H9 (cell line): Measurements from ENCODE around the gene MOG. TPM values are rescaled to one million over a fixed set of nuclear protein-coding genes. Genes with fewer than 3 reads are reported as not detected.

Source experiments
- DNase-seq: peaks from one replicate; pipeline ENCODE4 v3.0.0-alpha.2; 2017
- H2AFZ ChIP-seq: one replicate; pipeline ENCODE4 v1.6.1; 2013; ENCODE audit warnings: mild to moderate bottlenecking, low read length, control low read depth, moderate library complexity
- H2AK5ac ChIP-seq: 2 replicates; pipeline ENCODE4 v1.6.1; 2013; ENCODE audit warnings: low read length, control low read depth, mixed read lengths; ENCODE audit not compliant: insufficient read length
- H2BK120ac ChIP-seq: one replicate; pipeline ENCODE4 v1.6.1; 2013; ENCODE audit warnings: low read depth, mild to moderate bottlenecking, low read length, control low read depth, inconsistent platforms; ENCODE audit not compliant: poor library complexity, severe bottlenecking
- H2BK12ac ChIP-seq: 2 replicates; pipeline ENCODE4 v1.6.1; 2013; ENCODE audit warnings: low read length, control low read depth, mixed read lengths, low read depth; ENCODE audit not compliant: insufficient read length
- H2BK15ac ChIP-seq: 2 replicates; pipeline ENCODE4 v1.6.1; 2013; ENCODE audit warnings: low read depth, low read length, control low read depth
- H2BK20ac ChIP-seq: one replicate; pipeline ENCODE4 v1.6.1; 2013; ENCODE audit warnings: low read depth, mild to moderate bottlenecking, low read length, control low read depth, inconsistent platforms; ENCODE audit not compliant: poor library complexity, severe bottlenecking
- H2BK5ac ChIP-seq: 2 replicates; pipeline ENCODE4 v1.6.1; 2013; ENCODE audit warnings: low read length, control low read depth, mixed read lengths; ENCODE audit not compliant: insufficient read length
- H3K14ac ChIP-seq: 2 replicates; pipeline ENCODE4 v1.6.1; 2013; ENCODE audit warnings: low read length, control low read depth; ENCODE audit not compliant: insufficient read depth
- H3K18ac ChIP-seq: 2 replicates; pipeline ENCODE4 v1.6.1; 2013; ENCODE audit warnings: low read depth, mild to moderate bottlenecking, mixed read lengths, low read length, control low read depth; ENCODE audit not compliant: insufficient read length
- H3K23ac ChIP-seq: 2 replicates; pipeline ENCODE4 v1.6.1; 2013; ENCODE audit warnings: low read length, control low read depth, mixed read lengths, low read depth; ENCODE audit not compliant: insufficient read length
- H3K23me2 ChIP-seq: 2 replicates; pipeline ENCODE4 v1.6.1; 2013; ENCODE audit warnings: low read depth, mild to moderate bottlenecking, mixed read lengths, low read length, control low read depth; ENCODE audit not compliant: insufficient read length, poor library complexity, severe bottlenecking
- H3K27ac ChIP-seq: 2 replicates; pipeline ENCODE4 v1.5.1; 2013; ENCODE audit warnings: low read length, control low read depth, mixed read lengths, low read depth; ENCODE audit not compliant: insufficient read length
- H3K27me3 ChIP-seq: 2 replicates; pipeline ENCODE4 v1.6.1; 2013; ENCODE audit warnings: low read length, control low read depth, inconsistent platforms; ENCODE audit not compliant: insufficient read depth
- H3K4ac ChIP-seq: 2 replicates; pipeline ENCODE4 v1.6.1; 2013; ENCODE audit warnings: low read depth, mild to moderate bottlenecking, control low read depth, inconsistent platforms, low read length, moderate library complexity
- H3K4me1 ChIP-seq: 2 replicates; pipeline ENCODE4 v1.6.1; 2013; ENCODE audit warnings: low read length, control low read depth, inconsistent platforms; ENCODE audit not compliant: insufficient read depth
- H3K4me2 ChIP-seq: 2 replicates; pipeline ENCODE4 v1.6.1; 2013; ENCODE audit warnings: low read length, control low read depth, mixed read lengths; ENCODE audit not compliant: insufficient read length, insufficient read depth
- H3K56ac ChIP-seq: 2 replicates; pipeline ENCODE4 v1.6.1; 2013; ENCODE audit warnings: low read depth, mild to moderate bottlenecking, mixed read lengths, low read length, control low read depth; ENCODE audit not compliant: insufficient read length
- H3K79me1 ChIP-seq: 2 replicates; pipeline ENCODE4 v1.6.1; 2013; ENCODE audit warnings: low read depth, mild to moderate bottlenecking, moderate library complexity, low read length, control low read depth, inconsistent platforms; ENCODE audit not compliant: insufficient read depth, poor library complexity, severe bottlenecking
- H3K79me2 ChIP-seq: 2 replicates; pipeline ENCODE4 v1.6.1; 2013; ENCODE audit warnings: low read length, control low read depth, inconsistent platforms; ENCODE audit not compliant: insufficient read depth
- H3K9ac ChIP-seq: 2 replicates; pipeline ENCODE4 v1.6.1; 2013; ENCODE audit warnings: low read length, control low read depth, mixed read lengths; ENCODE audit not compliant: insufficient read length; ENCODE audit errors: extremely low read depth
- H3K9me3 ChIP-seq: one replicate; pipeline ENCODE4 v1.6.1; 2013; ENCODE audit warnings: low read depth, low read length, inconsistent platforms; ENCODE audit not compliant: control insufficient read depth
- H3T11ph ChIP-seq: one replicate; pipeline ENCODE4 v1.6.1; 2013; ENCODE audit warnings: mild to moderate bottlenecking, low read length, control low read depth, inconsistent platforms
- H4K20me1 ChIP-seq: one replicate; pipeline ENCODE4 v1.6.1; 2013; ENCODE audit not compliant: control insufficient read depth, insufficient read length, insufficient read depth
- H4K5ac ChIP-seq: 2 replicates; pipeline ENCODE4 v1.6.1; 2013; ENCODE audit warnings: low read depth, mild to moderate bottlenecking, mixed read lengths, low read length, control low read depth; ENCODE audit not compliant: insufficient read length
- H4K8ac ChIP-seq: replicated peaks from 2 replicates; pipeline ENCODE4 v1.6.1; 2013; ENCODE audit warnings: low read length, control low read depth, mixed read lengths, low read depth; ENCODE audit not compliant: insufficient read length
- H4K91ac ChIP-seq: 2 replicates; pipeline ENCODE4 v1.6.1; 2013; ENCODE audit warnings: low read depth, mild to moderate bottlenecking, moderate library complexity, mixed read lengths, low read length, control low read depth; ENCODE audit not compliant: insufficient read length
- H3K27ac Mint-ChIP-seq, 3 experiments: 2 replicates in 2 of 3; 3 replicates in 1 of 3; pipeline ENCODE4 v1.8.0; 2020 to 2021; ENCODE audit warnings: mixed read lengths in 3 of 3, mild to moderate bottlenecking in 1 of 3, moderate library complexity in 1 of 3
- H3K27me3 Mint-ChIP-seq: 2 replicates; pipeline ENCODE4 v1.8.0; 2021; ENCODE audit warnings: low read depth, mild to moderate bottlenecking, moderate library complexity, mixed read lengths
- H3K36me3 Mint-ChIP-seq, 3 experiments: 2 replicates in 2 of 3; 3 replicates in 1 of 3; pipeline ENCODE4 v1.8.0; 2020 to 2021; ENCODE audit warnings: low read depth in 3 of 3, mixed read lengths in 3 of 3; ENCODE audit not compliant: insufficient read depth in 1 of 3
- H3K4me1 Mint-ChIP-seq, 2 experiments: 2 replicates each; pipeline ENCODE4 v1.8.0; 2020; ENCODE audit warnings: mixed read lengths in 2 of 2
- H3K4me3 Mint-ChIP-seq, 2 experiments: 2 replicates in 1 of 2; 3 replicates in 1 of 2; pipeline ENCODE4 v1.8.0; 2020 to 2021; ENCODE audit warnings: mild to moderate bottlenecking in 2 of 2, mixed read lengths in 2 of 2, moderate library complexity in 1 of 2
- H3K9me3 Mint-ChIP-seq, 2 experiments: 2 replicates in 1 of 2; 3 replicates in 1 of 2; pipeline ENCODE4 v1.8.0; 2020; ENCODE audit warnings: mild to moderate bottlenecking in 2 of 2, mixed read lengths in 2 of 2, moderate library complexity in 1 of 2
- WGBS: extraction: QIAGEN DNeasy Blood & Tissue Kit; methylation state at CpG from one replicate; pipeline ENCODE4 v1.1.7; 2013; ENCODE audit warnings: missing lambda C conversion rate, low lambda C conversion rate, mixed read lengths; ENCODE audit not compliant: insufficient read length; ENCODE audit errors: extremely low coverage; 5-methylcytosine and 5-hydroxymethylcytosine counted together
- total RNA-seq: library from RNA; stranded (reverse); gene quantifications from 2 replicates; pipeline ENCODE4 v1.2.1, GENCODE V29; 2021
- TF ChIP-seq, protein P1 (sequence below): fragments of 200-600 bp; sonication (generic); conservative IDR thresholded peaks from 3 replicates; pipeline ENCODE4 v1.8.0; 2021; ENCODE audit warnings: antibody characterized with exemption, mild to moderate bottlenecking

The MOG gene
- total RNA-seq, 1 experiment from 2014 or later, result 0.55 TPM

DNA sequence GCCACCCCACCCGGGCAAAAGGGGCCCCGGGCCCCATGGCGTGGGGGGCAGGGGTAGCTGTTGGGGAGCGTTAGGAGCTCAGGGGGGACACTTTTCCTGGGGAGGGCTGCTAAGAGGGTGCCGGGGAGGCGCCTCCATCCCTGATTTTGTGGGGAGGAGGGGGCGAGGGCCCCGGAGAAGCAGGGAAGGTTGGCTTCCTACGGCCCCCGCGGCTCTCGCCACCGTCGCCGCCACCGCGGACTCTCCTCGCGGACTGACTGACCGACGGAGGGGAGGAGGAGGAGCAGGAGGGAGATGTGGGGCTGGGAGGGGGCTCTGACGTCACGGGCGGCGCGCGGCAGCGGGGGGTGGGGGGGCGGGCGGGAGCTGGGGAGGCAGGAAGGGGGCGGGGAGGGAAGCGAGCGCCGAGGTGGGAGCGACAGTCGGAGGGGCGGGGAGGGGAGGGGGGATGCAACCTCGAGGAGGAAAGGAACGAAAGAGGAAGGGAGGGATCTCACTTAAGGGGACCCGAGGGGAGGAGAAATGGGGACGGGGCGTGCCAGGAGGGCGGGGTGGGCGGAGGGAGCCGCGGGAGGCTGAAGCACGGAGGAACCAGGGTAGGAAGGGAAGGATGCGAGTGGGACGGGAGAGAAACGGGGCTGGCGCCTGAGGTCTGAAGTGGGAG, 29.0 kb upstream of the MOG start:
- H2BK15ac ChIP-seq, result no peak overlapping the region
- H3K18ac ChIP-seq, result peak overlapping the region; percentile 39
- H4K91ac ChIP-seq, result no peak overlapping the region
- H3K4me1 Mint-ChIP-seq, result peaks cover 76 to 77% of the 10 kb centered on the region in 2 experiments
- no peaks in the 10 kb centered on the region; the same call in 1 of the 2 replicates for H3K27me3 Mint-ChIP-seq
- H3K4ac ChIP-seq, result no peak overlapping the region
- no peaks in the 10 kb centered on the region for H4K20me1 ChIP-seq
- WGBS, result no CpG with 5 or more reads among the region's 51 CpGs
- H2BK20ac ChIP-seq, result no peak overlapping the region
- no peak overlapping the region for H2AFZ ChIP-seq
- peak overlapping the region; percentile 60 for H3K9ac ChIP-seq
- H3K27me3 ChIP-seq, result no peaks in the 10 kb centered on the region
- H3K9me3 ChIP-seq, result no peaks in the 10 kb centered on the region
- no peak overlapping the region for H2BK120ac ChIP-seq
- H2BK5ac ChIP-seq, result no peak overlapping the region
- peaks cover 15% of the 10 kb centered on the region; the same call in 1 of the 2 replicates for H3K4me1 ChIP-seq
- no peak overlapping the region for H4K8ac ChIP-seq
- peak overlapping the region; percentile 45 for H3K14ac ChIP-seq
- no peaks in the 10 kb centered on the region for H3K79me1 ChIP-seq
- H3K79me2 ChIP-seq, result peaks cover 7% of the 10 kb centered on the region; the same call in 1 of the 2 replicates
- H3T11ph ChIP-seq, result no peak overlapping the region
- H2AK5ac ChIP-seq, result no peak overlapping the region
- H3K56ac ChIP-seq, result no peak overlapping the region
- H3K4me2 ChIP-seq, result peak overlapping the region; percentile 90
- H2BK12ac ChIP-seq, result no peak overlapping the region
- peak; percentile 94 for DNase-seq
- H3K36me3 Mint-ChIP-seq, result peaks cover 14 to 51% (median 23%) of the 10 kb centered on the region in 3 experiments; a peak in 6 of 7 replicates
- H3K27ac Mint-ChIP-seq, result peak overlapping the region; percentile 62 to 93 (median 92); a peak in 6 of 7 replicates
- TF ChIP-seq, protein P1, sequence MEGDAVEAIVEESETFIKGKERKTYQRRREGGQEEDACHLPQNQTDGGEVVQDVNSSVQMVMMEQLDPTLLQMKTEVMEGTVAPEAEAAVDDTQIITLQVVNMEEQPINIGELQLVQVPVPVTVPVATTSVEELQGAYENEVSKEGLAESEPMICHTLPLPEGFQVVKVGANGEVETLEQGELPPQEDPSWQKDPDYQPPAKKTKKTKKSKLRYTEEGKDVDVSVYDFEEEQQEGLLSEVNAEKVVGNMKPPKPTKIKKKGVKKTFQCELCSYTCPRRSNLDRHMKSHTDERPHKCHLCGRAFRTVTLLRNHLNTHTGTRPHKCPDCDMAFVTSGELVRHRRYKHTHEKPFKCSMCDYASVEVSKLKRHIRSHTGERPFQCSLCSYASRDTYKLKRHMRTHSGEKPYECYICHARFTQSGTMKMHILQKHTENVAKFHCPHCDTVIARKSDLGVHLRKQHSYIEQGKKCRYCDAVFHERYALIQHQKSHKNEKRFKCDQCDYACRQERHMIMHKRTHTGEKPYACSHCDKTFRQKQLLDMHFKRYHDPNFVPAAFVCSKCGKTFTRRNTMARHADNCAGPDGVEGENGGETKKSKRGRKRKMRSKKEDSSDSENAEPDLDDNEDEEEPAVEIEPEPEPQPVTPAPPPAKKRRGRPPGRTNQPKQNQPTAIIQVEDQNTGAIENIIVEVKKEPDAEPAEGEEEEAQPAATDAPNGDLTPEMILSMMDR, result no peak
- H3K23me2 ChIP-seq, result peaks cover 36% of the 10 kb centered on the region
- peaks cover 0 to 5% of the 10 kb centered on the region in 2 experiments; a peak in 2 of 5 replicates for H3K9me3 Mint-ChIP-seq
- no peak overlapping the region for H4K5ac ChIP-seq
- peak overlapping the region; percentile 88 to 92 for H3K4me3 Mint-ChIP-seq
- H3K23ac ChIP-seq, result no peak overlapping the region
- H3K27ac ChIP-seq, result peak overlapping the region; percentile 66
